Inflammatory macrophage treated with lipopolysaccharide for 4 hours (primary cell): ENCODE data around the gene BOD1L1.

Experiments
- DNase-seq: peaks from one replicate; pipeline ENCODE4 v3.0.0-alpha.2; 2020

BOD1L1 gene

DNA sequence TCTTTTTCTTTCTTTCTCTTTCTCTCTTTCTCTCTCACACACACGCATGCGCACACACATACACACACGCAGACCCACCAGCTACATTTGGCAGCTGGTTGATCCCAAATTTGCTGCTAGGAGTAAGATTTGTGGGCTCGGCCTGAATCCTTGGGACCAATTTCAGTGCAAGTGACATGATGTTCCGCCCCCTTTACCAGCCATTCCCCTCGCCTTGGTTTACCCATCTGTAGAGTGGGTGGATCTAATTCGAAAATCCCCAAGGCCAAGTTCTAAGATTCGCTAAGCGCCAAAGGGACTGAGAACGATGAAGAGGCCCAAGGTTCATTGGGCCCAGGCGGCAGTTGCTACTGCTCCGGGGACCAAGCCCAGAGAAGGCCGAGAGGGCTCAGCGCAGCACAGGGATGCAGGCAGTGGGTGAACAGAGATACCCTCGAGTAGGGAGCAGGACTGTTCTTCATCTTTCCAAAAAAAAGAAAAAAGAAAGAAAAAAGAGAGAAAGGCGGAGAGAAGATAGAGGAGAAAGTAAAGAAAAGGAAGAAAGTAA, 89.0 kb downstream of the BOD1L1 start:
- no peak for DNase-seq

DNA sequence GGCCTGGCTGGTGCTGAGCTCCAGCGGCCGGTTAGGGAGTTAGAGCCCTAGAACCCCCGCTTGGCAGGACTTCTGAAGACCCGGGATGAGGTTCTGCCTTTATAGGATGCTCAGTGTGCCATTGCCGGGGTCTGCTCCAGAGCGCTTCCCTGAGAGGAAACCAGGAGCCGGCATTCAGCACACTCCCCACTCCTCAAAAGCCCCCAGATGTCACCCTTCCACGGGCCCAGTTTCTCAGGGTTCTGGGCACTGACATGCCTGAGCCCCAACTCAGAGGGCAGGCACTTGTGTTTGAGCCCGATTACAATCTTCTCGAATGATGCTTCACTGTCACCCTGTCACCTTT, 89.7 kb downstream of the BOD1L1 start:
- DNase-seq = no peak

DNA sequence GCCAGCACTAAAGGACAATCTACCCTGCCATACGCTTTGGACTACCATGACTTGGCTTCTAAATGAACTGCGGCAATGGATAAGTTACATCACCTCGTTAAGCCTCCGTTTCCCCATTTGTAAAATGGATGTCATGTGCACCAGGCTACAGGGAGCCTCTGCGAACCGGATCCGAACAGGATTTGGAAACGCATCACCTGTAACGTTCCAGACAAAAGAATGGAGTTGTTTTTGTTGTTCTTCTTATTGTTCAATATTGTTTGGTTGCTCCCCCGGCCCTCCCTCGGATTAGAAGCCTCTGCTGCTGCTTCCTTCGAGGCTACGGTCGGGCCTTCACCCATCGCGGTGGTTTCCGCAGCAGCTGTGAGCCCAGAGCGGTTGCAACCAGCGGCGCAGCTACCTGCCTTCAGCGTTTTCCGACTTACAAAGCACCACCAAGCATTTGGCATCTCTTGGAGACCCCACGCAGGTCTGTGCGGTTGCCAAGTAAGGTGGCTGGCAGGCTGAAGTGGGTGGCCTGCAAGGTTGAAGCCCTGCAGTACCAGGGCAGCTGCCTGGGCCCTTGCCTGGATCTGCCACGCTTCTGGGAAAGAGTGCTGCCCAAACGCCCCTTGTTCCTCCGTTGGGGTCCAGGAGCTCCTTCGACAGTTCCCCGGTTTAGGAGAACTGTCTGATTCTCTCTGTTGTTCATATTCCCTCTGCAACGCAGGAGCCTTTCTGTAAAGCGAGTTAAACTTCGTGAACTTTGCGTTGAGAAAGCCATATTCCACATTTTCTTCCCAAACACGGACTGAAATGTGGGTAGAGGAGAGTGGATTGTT, 90.3 kb downstream of the BOD1L1 start:
- no peak for DNase-seq

DNA sequence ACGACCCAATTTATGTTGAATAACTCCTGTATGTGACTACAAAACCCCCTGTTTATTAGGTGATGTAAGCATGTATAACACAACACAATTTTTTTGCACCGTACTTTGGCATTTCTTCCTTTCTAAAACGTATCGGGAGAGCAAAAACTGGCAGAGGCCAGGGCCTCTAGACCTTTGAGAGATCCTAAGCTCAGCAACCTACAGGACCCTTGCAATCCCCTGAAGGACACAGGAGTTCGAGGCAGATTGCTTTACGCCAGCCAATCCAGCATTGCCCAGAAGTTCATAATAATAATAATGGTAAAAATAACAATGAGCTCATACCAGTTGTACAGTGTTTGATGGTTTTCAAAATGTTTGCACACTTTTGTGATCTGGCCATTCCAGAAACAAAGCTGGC, 90.9 kb downstream of the BOD1L1 start:
- DNase-seq = no peak

DNA sequence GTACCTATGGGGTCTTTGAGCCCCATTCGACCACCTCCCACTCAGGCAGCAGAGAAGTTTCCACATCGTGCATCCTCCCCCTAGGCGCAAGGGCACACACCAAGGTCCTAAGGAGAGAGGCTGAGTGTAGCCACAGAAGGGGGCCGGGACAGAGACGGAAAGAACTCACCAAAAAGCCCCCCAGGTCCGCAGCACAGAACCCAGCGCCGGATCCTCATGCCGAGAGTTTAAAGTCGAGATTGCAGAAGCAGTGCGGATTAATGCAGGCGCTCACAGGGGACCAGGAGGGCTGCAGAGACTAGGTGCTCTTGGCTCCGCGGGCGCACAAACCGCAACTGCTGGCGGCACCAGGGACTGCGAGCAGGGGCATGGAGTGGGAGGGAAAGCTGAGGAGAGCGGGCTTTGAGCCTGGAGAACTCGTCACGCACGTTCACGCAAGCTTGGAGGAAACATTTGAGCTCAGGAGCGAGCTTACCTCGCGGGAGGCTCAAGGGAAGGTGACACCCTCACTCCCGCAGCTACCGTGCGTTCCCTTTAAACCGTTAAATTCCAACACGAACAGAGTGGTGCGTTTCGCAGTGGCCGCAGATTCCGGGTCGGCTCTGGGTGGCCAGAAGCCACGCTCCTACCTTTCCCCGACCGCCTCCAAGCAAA, 91.7 kb downstream of the BOD1L1 start:
- no peak for DNase-seq

DNA sequence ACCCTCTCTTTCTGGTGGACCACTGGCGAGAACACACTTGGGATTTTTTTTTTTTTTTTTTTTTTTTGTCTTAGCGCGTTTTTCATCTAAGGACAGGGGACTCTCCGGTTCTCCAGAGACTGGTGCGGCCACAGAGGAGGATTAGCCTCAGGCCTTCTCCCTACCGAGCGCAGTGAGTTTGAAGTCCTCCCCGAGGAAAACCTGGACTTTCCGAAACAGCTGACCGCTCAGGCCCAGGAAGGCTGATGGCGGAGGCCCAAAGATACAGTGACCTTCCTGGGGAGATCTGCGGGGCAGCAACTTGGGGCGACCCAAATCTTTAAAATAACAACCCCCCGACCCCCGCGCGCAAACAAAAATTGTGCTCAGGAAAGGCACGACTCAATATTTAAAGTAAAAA, 92.4 kb downstream of the BOD1L1 start:
- no peak for DNase-seq

DNA sequence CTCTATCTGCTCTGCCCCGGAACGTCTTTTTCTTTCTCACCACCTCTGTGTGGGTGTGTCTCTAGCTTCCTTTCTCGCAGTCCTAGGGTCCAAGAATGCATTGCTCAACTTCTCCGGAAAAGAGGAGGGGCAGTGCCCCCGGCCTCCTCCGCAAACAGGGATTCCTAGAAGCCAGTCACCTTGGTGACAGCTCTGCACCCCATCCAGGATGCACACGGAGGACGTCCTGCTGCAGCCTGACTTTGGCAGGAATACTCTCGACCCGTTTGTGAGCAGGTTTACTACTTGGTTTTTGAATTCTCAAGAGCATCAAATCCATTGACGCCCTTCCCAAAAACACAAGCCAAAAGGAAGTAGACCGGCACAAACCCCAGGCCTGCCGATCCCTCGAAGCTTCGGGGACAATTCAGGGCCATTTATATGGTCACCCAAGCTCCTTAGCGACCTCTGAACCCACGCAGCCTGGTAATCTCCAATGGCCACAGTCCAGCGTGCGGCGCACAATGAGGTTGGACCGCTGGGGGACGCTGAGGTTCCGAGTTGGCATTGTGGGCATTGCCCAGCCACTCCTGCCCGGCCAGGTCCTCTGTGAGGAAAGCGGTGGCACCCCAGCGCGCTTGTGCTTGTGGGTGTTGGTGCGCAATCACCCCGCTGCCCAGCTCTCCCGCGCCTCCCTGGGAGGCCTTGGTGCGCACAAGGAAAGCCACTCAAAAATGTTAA, 93.0 kb downstream of the BOD1L1 start:
- no peak for DNase-seq

DNA sequence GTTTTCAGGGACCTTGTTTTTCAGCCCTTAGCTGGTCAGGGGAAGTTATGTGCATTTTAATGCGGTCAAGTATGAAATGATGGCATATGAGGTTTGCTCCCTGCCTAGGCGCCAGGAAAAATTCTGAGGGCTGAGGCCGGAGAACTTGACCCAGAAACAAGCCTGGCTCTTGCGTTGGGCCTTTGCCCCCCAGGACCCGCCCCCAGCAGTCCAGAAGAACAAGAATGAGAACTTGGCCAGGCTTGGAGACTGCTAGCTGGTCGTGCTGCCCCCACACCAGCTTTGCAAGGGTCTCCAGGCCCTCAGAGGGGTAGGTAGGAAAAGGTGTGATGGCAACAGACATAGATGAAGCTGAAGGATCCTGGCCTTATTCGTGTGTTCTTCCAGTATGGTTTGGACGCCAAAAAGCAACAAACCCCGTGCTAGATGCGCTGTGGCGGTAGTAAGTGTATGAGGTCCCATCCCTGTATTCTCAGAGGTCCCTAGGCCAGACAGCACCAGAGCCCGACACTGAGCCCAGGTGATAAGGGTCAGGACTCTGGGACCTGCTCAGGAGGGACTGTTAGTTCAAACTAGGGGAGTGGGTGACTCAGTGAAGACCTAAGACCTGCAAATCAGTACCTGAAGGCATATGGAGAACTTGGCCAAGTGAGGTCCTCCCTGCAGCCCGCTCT, 93.7 kb downstream of the BOD1L1 start:
- DNase-seq = no peak

DNA sequence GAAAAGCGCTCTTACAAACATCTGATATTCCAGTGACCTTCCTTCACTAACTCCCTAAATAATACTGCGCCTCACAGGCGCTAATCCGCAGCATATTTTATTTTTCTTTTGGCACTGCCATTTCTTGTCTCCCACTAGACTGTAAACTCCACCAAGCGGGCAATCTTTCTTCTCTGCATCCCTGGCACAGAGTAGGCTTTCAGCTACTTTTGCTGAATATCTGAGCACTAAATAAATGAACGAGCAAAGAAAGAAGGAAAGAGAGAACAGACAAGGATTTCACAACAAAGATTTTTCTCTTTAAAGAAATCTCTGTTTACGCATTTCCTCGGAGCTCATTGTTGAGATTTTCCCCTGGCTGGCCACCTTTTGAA, 95.9 kb downstream of the BOD1L1 start:
- no peak for DNase-seq

DNA sequence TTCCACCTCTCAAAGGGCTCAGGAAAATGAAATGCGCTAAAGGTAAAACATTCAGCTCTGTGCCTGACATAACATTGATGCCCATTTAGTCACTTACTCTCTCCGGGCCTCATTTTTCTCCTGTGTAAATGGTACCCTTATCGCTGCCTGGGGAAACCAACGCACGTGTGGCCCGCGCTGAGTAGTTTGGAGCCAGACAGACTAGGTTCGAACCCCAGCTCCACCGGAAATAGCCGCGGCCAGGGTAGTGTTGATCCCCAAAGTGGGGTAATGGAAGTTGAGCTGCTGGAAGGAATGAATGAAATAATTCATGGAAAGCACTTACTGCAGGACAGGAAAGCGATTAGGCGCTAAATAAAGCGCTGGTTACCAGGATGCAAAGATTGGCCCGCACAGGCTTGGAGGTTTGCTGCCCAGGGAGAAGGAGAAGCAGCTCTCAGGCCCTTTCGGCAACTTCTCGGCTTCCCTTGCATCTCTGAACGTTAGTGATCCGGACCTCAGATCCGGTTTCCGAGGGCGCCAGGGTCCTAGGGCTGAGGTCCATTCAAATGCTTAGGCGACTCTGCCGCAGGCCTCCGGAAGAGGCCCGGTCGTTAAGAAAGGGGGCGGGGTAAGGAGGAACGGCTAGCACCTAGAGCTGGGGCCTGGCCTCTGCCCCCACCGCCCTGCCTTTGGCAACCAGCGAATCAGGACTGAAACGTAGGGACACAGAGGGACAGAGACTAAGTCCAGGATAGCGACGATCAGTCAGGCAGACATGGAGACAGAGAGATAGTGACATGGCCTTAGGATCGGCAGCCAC, 96.5 kb downstream of the BOD1L1 start:
- DNase-seq = no peak

DNA sequence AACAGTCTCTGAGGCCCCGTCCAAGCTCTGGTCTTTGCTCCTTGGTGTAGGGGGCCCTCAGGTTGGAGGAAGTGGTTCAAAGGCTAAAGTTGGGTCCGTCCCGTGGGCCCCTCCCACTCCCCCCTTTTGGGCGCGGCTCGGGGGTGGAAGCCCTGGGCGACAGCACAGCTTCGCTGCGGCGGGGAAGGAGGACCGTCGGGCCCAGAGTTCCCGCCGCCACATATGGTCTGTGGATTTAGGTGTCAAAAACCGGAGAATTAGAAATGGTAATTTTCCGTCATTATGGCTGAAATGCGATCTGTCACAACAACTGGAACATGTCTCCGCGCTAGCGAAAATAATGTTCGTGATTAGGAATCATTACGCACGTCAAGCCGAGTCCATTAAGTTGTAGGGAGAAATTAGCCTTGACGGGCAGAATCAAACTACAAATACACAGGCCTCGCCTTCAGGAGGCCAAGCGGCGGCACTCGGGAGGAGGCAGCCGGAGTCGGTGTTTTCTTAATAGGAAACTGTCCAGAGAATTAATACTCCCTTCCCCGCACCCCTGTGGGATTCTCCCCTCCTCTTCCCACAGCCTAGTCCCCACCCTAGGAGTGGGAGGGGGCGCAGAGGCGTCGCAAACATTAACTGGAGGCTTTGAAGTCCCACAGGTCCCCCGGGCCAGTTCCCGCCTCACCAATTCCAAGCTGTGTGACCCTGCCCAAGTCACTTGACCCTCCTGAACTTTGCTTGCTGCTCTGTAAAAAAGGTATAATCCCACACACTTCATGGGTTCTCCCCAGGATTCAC, 98.2 kb downstream of the BOD1L1 start:
- no peak for DNase-seq

DNA sequence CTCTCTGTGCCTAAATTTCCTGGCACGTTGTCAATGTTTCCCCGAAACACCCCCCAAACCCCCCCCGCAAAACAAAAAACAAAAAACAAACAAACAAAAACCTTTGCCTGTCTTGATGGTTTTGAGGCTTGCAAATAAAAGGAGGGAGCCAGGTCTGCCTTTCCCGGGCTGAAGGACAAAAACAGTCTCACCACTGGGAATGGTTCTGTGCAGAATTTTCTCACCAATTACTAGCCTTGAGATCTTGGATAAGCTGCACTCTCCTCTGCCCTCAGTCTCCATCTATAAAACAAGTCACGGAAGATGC, 98.8 kb downstream of the BOD1L1 start:
- no peak for DNase-seq

DNA sequence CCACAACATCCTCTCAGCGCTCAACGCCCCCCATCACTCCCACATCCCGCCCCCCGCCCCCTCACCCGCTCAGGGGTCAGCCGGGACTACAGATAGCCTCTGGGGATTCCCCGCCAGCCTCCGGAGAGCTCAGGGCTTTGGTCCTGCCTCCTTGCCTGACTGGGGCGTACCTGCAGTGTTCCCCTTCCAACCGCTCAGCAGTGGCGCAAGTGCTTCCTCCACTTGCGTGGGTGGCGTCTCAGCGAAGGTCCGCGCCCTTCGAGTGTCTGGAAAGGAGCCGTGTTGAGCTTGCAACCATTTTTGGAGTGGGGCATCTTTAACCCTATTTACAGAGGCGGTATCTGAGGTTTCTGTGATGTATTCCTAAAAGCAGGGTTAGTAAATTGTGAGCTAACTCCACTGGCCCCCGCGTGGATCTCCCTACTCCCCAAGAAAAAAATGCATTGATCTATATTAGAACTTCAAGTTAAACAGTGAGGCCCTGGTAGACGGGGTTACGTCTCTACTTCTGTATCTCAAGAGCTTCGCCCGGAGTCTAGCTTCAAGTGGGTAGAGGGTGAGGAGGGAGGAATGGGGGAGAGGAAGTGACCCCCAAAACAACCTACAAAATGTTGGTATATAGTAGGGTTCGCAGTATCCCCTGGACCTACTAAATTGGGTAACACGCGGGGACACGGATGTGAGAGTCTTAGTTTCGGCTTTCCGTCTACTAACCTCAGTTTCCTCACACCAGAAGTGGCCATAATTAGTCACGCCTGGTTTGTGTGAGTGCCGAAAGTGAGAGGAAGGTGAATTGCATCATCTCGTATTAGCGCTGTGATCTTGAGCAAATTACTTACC, 99.3 kb downstream of the BOD1L1 start:
- DNase-seq = peak; percentile 76

DNA sequence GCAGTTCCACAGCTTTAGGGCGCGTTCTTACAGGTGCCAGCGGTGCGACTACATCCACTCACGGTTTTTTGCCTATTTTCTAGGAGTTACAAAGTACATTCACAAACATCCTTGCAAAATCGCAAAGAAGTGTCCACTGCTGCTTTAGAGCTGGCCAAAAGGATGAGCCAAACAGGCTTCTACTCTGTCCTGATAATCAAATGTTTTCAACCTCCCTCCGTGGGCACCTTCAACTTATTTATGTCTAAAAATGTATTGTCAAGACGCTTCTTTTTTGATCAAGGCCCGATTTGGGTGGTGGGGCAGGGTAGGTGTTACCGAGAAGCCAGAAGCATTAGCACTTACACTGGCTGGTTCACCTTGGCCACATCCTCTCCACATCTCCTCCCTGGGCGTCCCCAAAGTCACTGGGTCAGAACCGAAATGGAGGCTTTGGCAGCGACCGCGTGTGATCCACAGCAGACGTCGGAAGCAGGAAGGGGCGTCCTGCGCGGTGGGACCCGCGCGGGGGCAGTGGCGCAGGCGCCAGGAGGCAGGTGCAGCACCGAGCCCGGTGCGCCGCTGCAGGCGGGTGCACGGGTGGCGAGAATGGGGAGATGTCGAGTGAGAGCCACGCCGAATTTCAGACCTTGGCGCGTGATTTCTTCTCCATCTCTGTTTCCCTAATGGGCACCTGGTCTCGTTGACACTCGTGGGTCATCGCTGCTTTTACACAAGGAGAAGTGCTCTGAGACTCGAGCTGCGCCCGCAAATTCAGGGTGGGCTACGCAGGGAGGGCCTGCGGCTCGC, 100.1 kb downstream of the BOD1L1 start:
- no peak for DNase-seq

DNA sequence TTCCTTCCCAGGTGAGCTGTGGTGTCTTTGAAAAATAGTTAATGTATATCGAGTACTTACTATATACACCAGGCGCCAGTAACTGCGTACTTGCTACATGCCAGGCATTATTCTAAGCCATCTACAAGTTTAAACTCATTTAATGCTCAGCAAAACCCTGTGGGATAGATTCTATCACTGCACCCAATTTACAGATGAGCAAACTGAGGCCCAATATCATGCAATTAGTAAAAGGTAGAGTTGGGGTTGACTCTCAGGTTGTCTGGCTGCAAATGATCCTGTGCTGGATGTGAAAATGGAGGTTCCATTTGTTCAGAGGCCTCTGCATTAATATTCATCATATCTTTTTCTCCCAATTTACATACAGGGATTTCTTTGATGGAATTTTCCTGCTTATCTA, 100.9 kb downstream of the BOD1L1 start:
- DNase-seq = no peak

DNA sequence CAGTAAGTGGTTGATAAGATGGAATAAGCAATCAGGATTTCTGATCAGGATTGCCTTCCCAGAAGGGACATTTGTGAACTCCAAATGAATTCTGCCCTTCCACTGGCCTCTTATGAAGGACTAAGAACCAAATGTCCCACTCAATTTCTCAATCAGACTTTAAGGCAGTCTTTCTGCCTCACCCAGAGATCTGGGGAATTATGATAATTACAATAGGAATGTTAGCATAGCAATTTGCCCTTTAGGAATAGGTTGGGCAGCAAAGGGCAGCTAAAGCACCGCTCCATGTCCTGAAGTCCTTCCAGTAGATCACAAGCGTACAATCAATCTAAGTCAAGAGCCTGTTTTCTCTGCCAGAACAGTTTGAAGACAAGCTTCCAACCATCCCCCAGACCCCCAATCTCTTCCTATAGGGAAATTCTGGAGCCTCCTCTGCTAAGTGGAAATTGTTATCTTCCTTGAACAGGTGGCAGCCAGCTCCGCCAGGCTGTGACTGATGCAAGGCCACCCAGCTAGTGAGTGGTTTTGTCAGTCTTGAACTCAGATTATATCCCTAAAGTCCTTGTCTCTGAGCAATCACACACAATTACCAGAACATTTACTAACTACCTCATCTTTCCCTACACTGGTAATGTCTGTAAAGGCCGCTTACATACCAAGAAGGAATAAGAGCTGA, 101.8 kb downstream of the BOD1L1 start:
- no peak for DNase-seq

DNA sequence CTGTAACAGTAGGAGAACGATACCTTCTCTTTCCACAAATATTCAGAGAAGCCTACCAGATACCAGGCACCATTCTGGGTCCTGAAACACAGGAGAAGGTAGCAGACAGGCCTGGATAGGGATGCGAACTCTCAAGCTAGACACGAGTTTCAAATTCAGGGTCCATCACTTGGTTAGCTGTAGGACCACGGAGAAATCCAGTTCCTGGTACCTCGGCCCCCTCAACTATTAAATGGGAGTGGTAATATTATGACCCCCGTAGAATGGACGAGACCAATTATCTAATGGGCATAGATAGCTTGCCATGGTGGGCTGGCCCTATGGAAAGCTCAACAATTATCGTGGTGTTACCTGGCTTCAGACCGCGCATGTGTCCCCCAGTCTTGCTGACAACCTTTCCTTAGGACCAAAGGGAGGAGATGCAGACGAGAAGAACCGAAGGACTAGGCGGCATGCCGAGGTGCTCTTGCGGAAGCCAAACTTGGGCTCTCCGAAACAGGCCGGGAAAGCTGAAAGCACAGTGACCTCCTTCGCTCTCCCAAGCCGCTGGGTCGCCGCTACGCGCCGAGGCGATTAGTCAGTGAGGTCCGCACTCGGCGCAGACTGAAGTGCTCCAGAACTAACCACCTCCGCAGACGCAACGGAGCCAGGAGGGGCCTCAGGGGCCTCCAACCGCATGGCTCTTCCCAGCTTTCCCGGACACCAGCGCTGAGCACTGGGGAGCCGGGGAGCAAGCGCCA, 102.9 kb downstream of the BOD1L1 start:
- DNase-seq = no peak
